GM23338 (cell line): ENCODE measurements around the gene SLC9A3. TPM values are rescaled to one million over a fixed set of nuclear protein-coding genes. Genes with fewer than 3 reads are reported as not detected.

Experiments
- CTCF ChIP-seq, 2 experiments: fragments of 200-600 bp in 1 of 2; sonication (generic) in 1 of 2; conservative IDR thresholded peaks; 2 replicates each; pipeline versions ENCODE4 v1.5.1 to v1.6.1; 2016 to 2017; ENCODE audit warnings: antibody characterized with exemption in 2 of 2, low read depth in 2 of 2, mild to moderate bottlenecking in 2 of 2, moderate library complexity in 1 of 2
- EZH2 ChIP-seq: fragments of 200-600 bp; sonication (generic); IDR thresholded peaks from one replicate; pipeline ENCODE4 v1.8.0; 2017; ENCODE audit warnings: antibody characterized with exemption, mild to moderate bottlenecking, low read depth; ENCODE audit not compliant: unreplicated experiment
- EZH2phosphoT487 ChIP-seq: fragments of 200-600 bp; sonication (generic); IDR thresholded peaks from one replicate; pipeline ENCODE4 v1.8.1; 2018; ENCODE audit warnings: antibody characterized with exemption; ENCODE audit not compliant: unreplicated experiment
- POLR2AphosphoS5 ChIP-seq: IDR thresholded peaks from 2 replicates; pipeline ENCODE4 v1.6.1; 2016; ENCODE audit warnings: antibody characterized with exemption, low read depth
- REST ChIP-seq: IDR thresholded peaks from one replicate; pipeline ENCODE4 v1.6.1; 2018; ENCODE audit warnings: antibody characterized with exemption; ENCODE audit not compliant: unreplicated experiment
- ZNF114 ChIP-seq: fragments of 250-450 bp; sonication (Bioruptor Pico); IDR thresholded peaks from 2 replicates; pipeline ENCODE4 v1.5.0; 2020; ENCODE audit warnings: mild to moderate bottlenecking, moderate library complexity
- ZNF462 ChIP-seq: fragments of 250-450 bp; sonication (Bioruptor Pico); IDR thresholded peaks from 2 replicates; pipeline ENCODE4 v1.5.0; 2020; ENCODE audit warnings: mild to moderate bottlenecking, moderate library complexity
- polyA plus RNA-seq: library from polyadenylated mRNA; unstranded; fragments of >200 nt; fragmentation: Nextera tagmentation; extraction: Ambion mirVana; gene quantifications from 2 replicates; pipeline ENCODE4 v1.2.1, GENCODE V29; 2016
- total RNA-seq: library from RNA; depleted of rRNA; stranded (reverse); fragments of >200 nt; shearing (Covaris generic); gene quantifications from 2 replicates; pipeline ENCODE4 v1.2.3, GENCODE V29; 2014

Gene SLC9A3
- total and polyA plus RNA-seq, 2 experiments from 2014 or later, result 0.39 to 3.1 TPM

GRCh38 chr5:500491-500890 is 23.8 kb downstream of the SLC9A3 start (continued):
- TF ChIP-seq ZNF462 (CRISPR knock-in tag) (no peak), ZNF114 (CRISPR knock-in tag) (no peak), EZH2phosphoT487 (no peak), EZH2 (no peak), POLR2AphosphoS5 (no peak), REST (no peak), CTCF (conservative IDR thresholded peaks at IDR 0.05; ENCODE audit: low read depth in 2 of 2) (no peak)
